HEK293T (cell line): ENCODE data around the gene SNX32.
A peak's percentile ranks its signal among the peaks of the same experiment; 100 is the strongest.

Experiments used
- ARNT ChIP-seq: fragments of 450-650 bp; IDR thresholded peaks from 2 replicates; pipeline ENCODE4 v1.6.1; 2017; ENCODE audit warnings: mild to moderate bottlenecking
- BHLHE40 ChIP-seq: fragments of 450-650 bp; IDR thresholded peaks from 2 replicates; pipeline ENCODE4 v1.6.1; 2016; ENCODE audit warnings: mild to moderate bottlenecking, moderate library complexity, borderline replicate concordance
- CTBP1 ChIP-seq: fragments of 450-650 bp; IDR thresholded peaks from 2 replicates; pipeline ENCODE4 v1.6.1; 2016; ENCODE audit warnings: borderline replicate concordance
- ELF4 ChIP-seq: fragments of 450-650 bp; IDR thresholded peaks from 2 replicates; pipeline ENCODE4 v1.6.1; 2017; ENCODE audit warnings: antibody characterized with exemption
- FOXA1 ChIP-seq: fragments of 450-650 bp; IDR thresholded peaks from 2 replicates; pipeline ENCODE4 v1.6.1; 2016; ENCODE audit warnings: mild to moderate bottlenecking
- FOXK2 ChIP-seq: fragments of 450-650 bp; IDR thresholded peaks from 2 replicates; pipeline ENCODE4 v1.6.1; 2016; ENCODE audit warnings: mild to moderate bottlenecking
- LEF1 ChIP-seq: fragments of 450-650 bp; IDR thresholded peaks from 2 replicates; pipeline ENCODE4 v1.6.1; 2017; ENCODE audit warnings: mild to moderate bottlenecking, borderline replicate concordance
- NFRKB ChIP-seq: fragments of 450-650 bp; IDR thresholded peaks from 2 replicates; pipeline ENCODE4 v1.6.1; 2016; ENCODE audit warnings: mild to moderate bottlenecking, moderate library complexity
- SP1 ChIP-seq: fragments of 450-650 bp; IDR thresholded peaks from 2 replicates; pipeline ENCODE4 v1.6.1; 2017
- SUZ12 ChIP-seq: fragments of 450-650 bp; IDR thresholded peaks from 2 replicates; pipeline ENCODE4 v1.6.1; 2016; ENCODE audit warnings: mild to moderate bottlenecking
- TARDBP ChIP-seq: fragments of 450-650 bp; IDR thresholded peaks from 2 replicates; pipeline ENCODE4 v1.6.1; 2016
- ZNF384 ChIP-seq: fragments of 450-650 bp; IDR thresholded peaks from 2 replicates; pipeline ENCODE4 v1.6.1; 2016
- TF ChIP-seq, protein P1 (sequence below): fragments of 450-650 bp; IDR thresholded peaks from 2 replicates; pipeline ENCODE4 v1.6.1; 2016

DNA sequence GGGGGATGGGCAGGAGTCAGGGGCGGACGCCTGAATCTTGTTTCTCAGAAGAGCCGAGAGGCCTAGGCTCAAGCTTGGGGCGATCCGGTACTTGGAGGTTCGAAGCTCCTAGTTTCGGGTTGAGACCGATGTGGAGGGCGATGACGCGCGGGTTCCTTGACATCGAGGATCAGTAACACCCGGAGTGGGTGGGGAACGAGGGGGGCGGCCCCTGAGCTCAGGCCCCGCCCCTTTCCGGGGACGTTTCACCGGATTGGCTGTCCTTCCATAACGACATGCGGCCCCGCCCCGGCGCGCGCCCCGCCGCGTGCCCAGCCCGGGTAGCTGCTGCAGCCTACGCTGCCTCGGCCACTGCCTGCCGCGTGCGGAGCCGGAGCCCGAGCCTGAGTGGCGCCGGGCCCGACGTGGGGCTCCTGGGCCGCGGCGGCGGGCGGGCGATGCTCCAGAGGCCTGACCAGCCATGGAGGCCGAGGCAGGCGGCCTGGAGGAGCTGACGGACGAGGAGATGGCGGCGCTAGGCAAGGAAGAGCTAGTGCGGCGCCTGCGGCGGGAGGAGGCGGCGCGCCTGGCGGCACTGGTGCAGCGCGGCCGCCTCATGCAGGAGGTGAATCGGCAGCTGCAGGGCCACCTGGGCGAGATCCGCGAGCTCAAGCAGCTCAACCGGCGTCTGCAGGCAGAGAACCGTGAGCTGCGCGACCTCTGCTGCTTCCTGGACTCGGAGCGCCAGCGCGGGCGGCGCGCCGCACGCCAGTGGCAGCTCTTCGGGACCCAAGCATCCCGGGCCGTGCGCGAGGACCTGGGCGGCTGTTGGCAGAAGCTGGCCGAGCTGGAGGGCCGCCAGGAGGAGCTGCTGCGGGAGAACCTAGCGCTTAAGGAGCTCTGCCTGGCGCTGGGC is 56.8 kb downstream of the SNX32 start, which contains the start of gene CCDC85B:
- TF ChIP-seq, protein P1, sequence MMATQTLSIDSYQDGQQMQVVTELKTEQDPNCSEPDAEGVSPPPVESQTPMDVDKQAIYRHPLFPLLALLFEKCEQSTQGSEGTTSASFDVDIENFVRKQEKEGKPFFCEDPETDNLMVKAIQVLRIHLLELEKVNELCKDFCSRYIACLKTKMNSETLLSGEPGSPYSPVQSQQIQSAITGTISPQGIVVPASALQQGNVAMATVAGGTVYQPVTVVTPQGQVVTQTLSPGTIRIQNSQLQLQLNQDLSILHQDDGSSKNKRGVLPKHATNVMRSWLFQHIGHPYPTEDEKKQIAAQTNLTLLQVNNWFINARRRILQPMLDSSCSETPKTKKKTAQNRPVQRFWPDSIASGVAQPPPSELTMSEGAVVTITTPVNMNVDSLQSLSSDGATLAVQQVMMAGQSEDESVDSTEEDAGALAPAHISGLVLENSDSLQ = 0 out of 2 replicates have a peak, but pooled peaks have one; percentile 4
- TF ChIP-seq TARDBP (no peak), SP1 (no peak), ARNT (no peak), NFRKB (no peak), ELF4 (no peak), LEF1 (no peak; the same call in 1 of the 2 replicates), CTBP1 (no peak), BHLHE40 (no peak), ZNF384 (no peak), SUZ12 (no peak), FOXK2 (no peak), FOXA1 (no peak)
